Measurements from ENCODE around the gene YPEL1. TPM values are rescaled to one million over a fixed set of nuclear protein-coding genes. Genes with fewer than 3 reads are reported as not detected.
A peak's percentile ranks its signal among the peaks of the same experiment; 100 is the strongest.

YPEL1 gene
- total and polyA plus RNA-seq, 2 of the 13 experiments (the other 11 are each of a cell fraction or from before 2014, with no cell fraction given), result 0.33 to 2.5 TPM

DNA sequence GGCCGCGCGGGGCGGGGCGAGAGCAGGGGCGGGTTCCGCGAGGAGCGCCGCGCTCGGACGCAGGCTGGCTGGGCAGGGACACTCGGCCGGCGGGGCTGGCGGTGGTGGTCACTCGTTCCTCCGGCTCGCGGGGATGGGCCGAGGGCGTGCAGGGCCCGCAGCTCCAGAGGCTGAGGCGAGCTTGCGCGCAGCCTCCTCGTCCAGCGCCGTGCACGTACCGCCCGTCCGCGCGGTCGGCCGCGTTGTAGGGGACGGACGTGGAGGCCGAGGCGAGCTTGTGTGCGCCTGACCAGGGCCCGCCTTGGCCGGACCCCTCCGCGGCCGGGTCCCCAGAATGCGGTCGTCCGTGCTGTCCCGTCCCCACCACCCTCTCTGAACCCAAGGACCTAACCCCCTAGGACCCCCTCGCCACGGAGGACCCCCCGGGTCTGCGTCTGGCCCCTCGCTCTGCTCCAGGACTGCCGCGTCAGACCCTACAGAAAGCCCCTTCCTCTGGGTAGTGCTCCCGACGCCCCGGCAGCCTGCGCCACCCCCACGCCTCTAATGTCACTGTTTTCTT is 569 bp upstream of the YPEL1 start (continued):
- TF ChIP-seq TCF7 (IDR thresholded peaks at IDR 0.05; ENCODE audit: low read depth) (no peak), MIER2 (CRISPR knock-in tag; IDR thresholded peaks at IDR 0.05) (no peak), ZNF83 (CRISPR knock-in tag; IDR thresholded peaks at IDR 0.05; ENCODE audit: borderline replicate concordance) (no peak), PAX8 (CRISPR knock-in tag; IDR thresholded peaks at IDR 0.05; ENCODE audit: borderline replicate concordance) (no peak), TARDBP (CRISPR knock-in tag; IDR thresholded peaks at IDR 0.05) (no peak)
- TF ChIP-seq, protein P1, sequence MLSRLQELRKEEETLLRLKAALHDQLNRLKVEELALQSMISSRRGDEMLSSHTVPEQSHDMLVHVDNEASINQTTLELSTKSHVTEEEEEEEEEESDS (CRISPR knock-in tag; IDR thresholded peaks at IDR 0.05; ENCODE audit: borderline replicate concordance), result no peak

DNA sequence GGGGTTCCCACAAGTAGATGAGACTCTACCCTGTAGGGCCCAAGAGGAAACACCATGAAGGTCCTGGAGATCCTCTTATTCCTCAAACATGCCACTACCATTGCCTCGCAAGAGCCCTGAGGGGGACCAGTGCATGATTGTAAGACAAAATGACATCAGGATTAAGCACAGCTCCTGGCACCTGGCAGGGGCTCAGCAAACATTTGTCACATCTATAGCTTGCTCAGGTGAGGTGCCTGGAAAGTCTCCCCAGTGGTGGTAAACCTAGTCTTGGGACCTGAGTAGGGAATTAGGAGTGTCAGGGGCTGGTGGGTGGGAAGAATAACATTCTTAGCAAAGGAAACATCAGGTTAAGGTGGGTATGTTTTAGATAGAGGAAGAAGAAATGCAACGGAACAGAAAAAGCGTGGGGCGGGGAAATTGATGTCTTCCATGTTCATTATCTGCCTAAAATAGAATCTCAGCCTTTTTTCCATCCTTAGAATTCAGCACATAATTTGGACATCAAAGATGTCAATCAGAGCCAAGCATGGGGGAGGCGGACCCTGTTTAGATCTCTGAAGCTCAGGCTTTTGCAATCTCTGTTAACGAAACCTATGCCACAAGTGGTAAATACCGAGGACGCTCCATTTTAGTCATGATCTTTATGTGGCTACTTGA is 924 bp downstream of the YPEL1 start:
- no peak for ATAC-seq
- H3K4me2 ChIP-seq (ENCODE audit: low read depth, low read length), result peak overlapping the region; percentile 98
- no peak overlapping the region for H3K27ac ChIP-seq (ENCODE audit: extremely low read length, insufficient read depth, low read length)
- ChIA-PET CTCF (ENCODE audit: low intra/inter-chr PET ratio, low total read pairs) (no interaction called here), POLR2A (interaction anchor here (0.7 to 1.4 kb wide), 2 partner anchors 10 to 69 kb away, joined by 4 read pairs; partner anchors contain the start of gene PPIL2)
- in situ Hi-C loops (cut with HindIII; ENCODE audit: extremely low pct_ligation_motif_present, low pct_unique_long_range_greater_than_20kb), result no loop called here
- H3K9me3 ChIP-seq (ENCODE audit: low read length), result no peaks in the 10 kb centered on the region
- H2AFZ ChIP-seq (ENCODE audit: low read length), result peak overlapping the region; percentile 56
- TF ChIP-seq ZFY (CRISPR knock-in tag; IDR thresholded peaks at IDR 0.05) (no peak), ARHGAP35 (CRISPR knock-in tag; IDR thresholded peaks at IDR 0.05; ENCODE audit: borderline replicate concordance) (no peak), ZNF773 (CRISPR knock-in tag; IDR thresholded peaks at IDR 0.05; ENCODE audit: borderline replicate concordance) (no peak), U2AF1 (optimal IDR thresholded peaks at IDR 0.05; ENCODE audit: low read depth, low read length) (peak; percentile 5)
- H3K79me2 ChIP-seq (ENCODE audit: insufficient read depth, low read length), result no peaks in the 10 kb centered on the region
- no peaks in the 10 kb centered on the region for H4K20me1 ChIP-seq (ENCODE audit: insufficient read depth, low read length)
- peaks cover 21% of the 10 kb centered on the region for H3K4me1 ChIP-seq (ENCODE audit: insufficient read depth, low read length)
- 3% methylated on average over 7 of the region's 8 CpGs for whole genome bisulfite sequencing (ENCODE audit: low lambda C conversion rate)
- no peaks in the 10 kb centered on the region for H3K36me3 ChIP-seq (replicated peaks in 1 of 2; ENCODE audit: control insufficient read depth in 1 of 2, insufficient read depth in 2 of 2, low read length in 2 of 2)
- H3K9ac ChIP-seq (ENCODE audit: insufficient read depth, low read depth, low read length), result peak overlapping the region; percentile 51; the same call in 1 of the 2 replicates
- intact Hi-C loops (cut with micrococcal nuclease; ENCODE audit: unreplicated experiment), result no loop called here
- DNase-seq (ENCODE audit: low spot score), result no peak
- H3K27me3 ChIP-seq (ENCODE audit: control insufficient read depth in 1 of 2, insufficient read depth in 2 of 2, low read length in 2 of 2), result peaks cover 0 to 31% of the 10 kb centered on the region in 2 experiments; a peak in 3 of 5 replicates
- BruUV-seq (replicated peaks), result TSS peak; percentile 77
- FAIRE-seq, result no peak
- peak overlapping the region; percentile 51 to 74 (median 62) for H3K4me3 ChIP-seq (replicated peaks in 1 of 3; ENCODE audit: insufficient read depth in 1 of 3, low read depth in 2 of 3, low read length in 3 of 3)

Measured in HepG2 (cell line).